ENCODE results near the gene GPRC5D.
A peak's percentile ranks its signal among the peaks of the same experiment; 100 is the strongest.

The GPRC5D gene

GRCh38 chr12:12938541-12938940 lies 13.4 kb downstream of the GPRC5D start:
- no peak for DNase-seq (ENCODE audit: low read depth in 2 of 2)

- DNase-seq (ENCODE audit: low read depth in 2 of 2), result no peak
Observed at GRCh38 chr12:12936983-12937491, 14.9 kb downstream of the GPRC5D start.

GRCh38 chr12:12934556-12934955 lies 17.4 kb downstream of the GPRC5D start:
- DNase-seq (ENCODE audit: low read depth in 2 of 2), result no peak

- no peak for DNase-seq (ENCODE audit: low read depth in 2 of 2)
Observed at GRCh38 chr12:12933742-12934141, 18.2 kb downstream of the GPRC5D start.

- DNase-seq (ENCODE audit: low read depth in 2 of 2), result no peak
Observed at GRCh38 chr12:12930633-12931219, 21.2 kb downstream of the GPRC5D start.

GRCh38 chr12:12929696-12930095 lies 22.3 kb downstream of the GPRC5D start:
- DNase-seq (ENCODE audit: low read depth in 2 of 2), result no peak

GRCh38 chr12:12927211-12928079 lies 24.5 kb downstream of the GPRC5D start:
- peak; percentile 1 to 13 for DNase-seq (ENCODE audit: low read depth in 2 of 2)

- no peak for DNase-seq (ENCODE audit: low read depth in 2 of 2)
Observed at GRCh38 chr12:12926571-12927071, 25.3 kb downstream of the GPRC5D start.

GRCh38 chr12:12925388-12925787 lies 26.6 kb downstream of the GPRC5D start:
- no peak for DNase-seq (ENCODE audit: low read depth in 2 of 2)

- DNase-seq (ENCODE audit: low read depth in 2 of 2), result no peak
Observed at GRCh38 chr12:12924169-12924568, 27.8 kb downstream of the GPRC5D start.

GRCh38 chr12:12922978-12923377 lies 29.0 kb downstream of the GPRC5D start:
- no peak for DNase-seq (ENCODE audit: low read depth in 2 of 2)

GRCh38 chr12:12922191-12922616 lies 29.8 kb downstream of the GPRC5D start:
- DNase-seq (ENCODE audit: low read depth in 2 of 2), result no peak

- DNase-seq (ENCODE audit: low read depth in 2 of 2), result no peak
Observed at GRCh38 chr12:12919666-12920435, 32.1 kb downstream of the GPRC5D start.

- no peak for DNase-seq (ENCODE audit: low read depth in 2 of 2)
Observed at GRCh38 chr12:12918781-12919389, 33.1 kb downstream of the GPRC5D start.

- no peak for DNase-seq (ENCODE audit: low read depth in 2 of 2)
Observed at GRCh38 chr12:12917517-12917916, 34.5 kb downstream of the GPRC5D start.

GRCh38 chr12:12916135-12916944 lies 35.6 kb downstream of the GPRC5D start:
- peak; percentile 61 to 74 for DNase-seq (ENCODE audit: low read depth in 2 of 2)

GRCh38 chr12:12915656-12916055 lies 36.3 kb downstream of the GPRC5D start:
- DNase-seq (ENCODE audit: low read depth in 2 of 2), result no peak

- DNase-seq (ENCODE audit: low read depth in 2 of 2), result no peak
Observed at GRCh38 chr12:12912711-12913110, 39.3 kb downstream of the GPRC5D start.

- DNase-seq (ENCODE audit: low read depth in 2 of 2), result no peak
Observed at GRCh38 chr12:12909995-12910420, 42.0 kb downstream of the GPRC5D start.

- DNase-seq (ENCODE audit: low read depth in 2 of 2), result no peak
Observed at GRCh38 chr12:12909228-12909994, 42.6 kb downstream of the GPRC5D start.
